ENCODE measurements around the gene S100P.

- no peak for TF ChIP-seq CTCF (conservative IDR thresholded peaks at IDR 0.05)
- no peak for TF ChIP-seq ZFX (IDR thresholded peaks at IDR 0.05)
Observed at GRCh38 chr4:6696611-6697010, 2.9 kb downstream of the S100P start.

Data from C4-2B (cell line).